Large intestine (tissue), 12 donors: Measurements from ENCODE around the gene DNAAF5. TPM values are rescaled to one million over a fixed set of nuclear protein-coding genes. Genes with fewer than 3 reads are reported as not detected.
A peak's percentile ranks its signal among the peaks of the same experiment; 100 is the strongest.

Experiments used
- DNase-seq, 2 donors: peaks; one replicate each; pipeline versions ENCODE4 v3.0.0 to v3.0.0-alpha.2; 2013
- H3K27ac ChIP-seq: one replicate; pipeline ENCODE4 v1.5.1; 2013; ENCODE audit warnings: low read length
- H3K27me3 ChIP-seq: 2 replicates; pipeline ENCODE4 v1.6.1; 2013; ENCODE audit warnings: low read length; ENCODE audit not compliant: control insufficient read depth, insufficient read depth
- H3K36me3 ChIP-seq: 2 replicates; pipeline ENCODE4 v1.6.1; 2013; ENCODE audit warnings: low read length; ENCODE audit not compliant: control insufficient read depth, insufficient read depth
- H3K4me1 ChIP-seq: one replicate; pipeline ENCODE4 v1.6.1; 2013; ENCODE audit warnings: low read length; ENCODE audit not compliant: control insufficient read depth, insufficient read depth
- H3K4me3 ChIP-seq: one replicate; pipeline ENCODE4 v1.5.1; 2013; ENCODE audit warnings: low read length
- H3K9me3 ChIP-seq: one replicate; pipeline ENCODE4 v1.6.1; 2013; ENCODE audit warnings: mild to moderate bottlenecking, low read depth, low read length, moderate library complexity; ENCODE audit not compliant: control insufficient read depth
- WGBS: methylation state at CpG from one replicate; pipeline ENCODE4 v1.1.5; 2013; ENCODE audit warnings: low lambda C conversion rate; ENCODE audit not compliant: insufficient coverage; 5-methylcytosine and 5-hydroxymethylcytosine counted together
- long read RNA-seq, 11 donors: transcript quantifications; one replicate each; lab custom pipeline, GENCODE V29; 2026
- polyA plus RNA-seq: library from polyadenylated mRNA; unstranded; fragments of 120-200 nt; gene quantifications from one replicate; pipeline ENCODE4 v1.2.1, GENCODE V29; 2013

DNAAF5 gene
- polyA plus RNA-seq = 26.8 TPM
- long read RNA-seq, donor 1, partial matches to known transcripts = 0 of 2 reads
- long read RNA-seq, donor 1, other reads (novel, unspliced or antisense) = 0 of 2 reads
- long read RNA-seq, donor 2, transcript DNAAF5-201 (13 exons, 3,410 nt) = major isoform, 6 of 8 reads
- long read RNA-seq, donor 2, partial matches to known transcripts = 0 of 8 reads
- long read RNA-seq, donor 2, other reads (novel, unspliced or antisense) = 0 of 8 reads
- long read RNA-seq, donor 3, transcript DNAAF5-201 (13 exons, 3,410 nt) = major isoform, 7 of 25 reads
- long read RNA-seq, donor 3, partial matches to known transcripts = 16 of 25 reads
- long read RNA-seq, donor 3, other reads (novel, unspliced or antisense) = 0 of 25 reads
- long read RNA-seq, donor 4, partial matches to known transcripts = 0 of 1 reads
- long read RNA-seq, donor 4, other reads (novel, unspliced or antisense) = 0 of 1 reads
- long read RNA-seq, donor 5, partial matches to known transcripts = 0 of 3 reads
- long read RNA-seq, donor 5, other reads (novel, unspliced or antisense) = 0 of 3 reads
- long read RNA-seq, donor 6, partial matches to known transcripts = 0 of 3 reads
- long read RNA-seq, donor 6, other reads (novel, unspliced or antisense) = 0 of 3 reads
- long read RNA-seq, donor 7, partial matches to known transcripts = 0 of 1 reads
- long read RNA-seq, donor 7, other reads (novel, unspliced or antisense) = 0 of 1 reads
- long read RNA-seq, donor 8, partial matches to known transcripts = 0 of 6 reads
- long read RNA-seq, donor 8, other reads (novel, unspliced or antisense) = 0 of 6 reads
- long read RNA-seq, donor 9, transcript DNAAF5-201 (13 exons, 3,410 nt) = major isoform, 8 of 11 reads
- long read RNA-seq, donor 9, partial matches to known transcripts = 0 of 11 reads
- long read RNA-seq, donor 9, other reads (novel, unspliced or antisense) = 0 of 11 reads
- long read RNA-seq, donor 10, partial matches to known transcripts = 0 of 5 reads
- long read RNA-seq, donor 10, other reads (novel, unspliced or antisense) = 0 of 5 reads
- long read RNA-seq, donor 11, partial matches to known transcripts = 0 of 5 reads
- long read RNA-seq, donor 11, other reads (novel, unspliced or antisense) = 0 of 5 reads

DNA sequence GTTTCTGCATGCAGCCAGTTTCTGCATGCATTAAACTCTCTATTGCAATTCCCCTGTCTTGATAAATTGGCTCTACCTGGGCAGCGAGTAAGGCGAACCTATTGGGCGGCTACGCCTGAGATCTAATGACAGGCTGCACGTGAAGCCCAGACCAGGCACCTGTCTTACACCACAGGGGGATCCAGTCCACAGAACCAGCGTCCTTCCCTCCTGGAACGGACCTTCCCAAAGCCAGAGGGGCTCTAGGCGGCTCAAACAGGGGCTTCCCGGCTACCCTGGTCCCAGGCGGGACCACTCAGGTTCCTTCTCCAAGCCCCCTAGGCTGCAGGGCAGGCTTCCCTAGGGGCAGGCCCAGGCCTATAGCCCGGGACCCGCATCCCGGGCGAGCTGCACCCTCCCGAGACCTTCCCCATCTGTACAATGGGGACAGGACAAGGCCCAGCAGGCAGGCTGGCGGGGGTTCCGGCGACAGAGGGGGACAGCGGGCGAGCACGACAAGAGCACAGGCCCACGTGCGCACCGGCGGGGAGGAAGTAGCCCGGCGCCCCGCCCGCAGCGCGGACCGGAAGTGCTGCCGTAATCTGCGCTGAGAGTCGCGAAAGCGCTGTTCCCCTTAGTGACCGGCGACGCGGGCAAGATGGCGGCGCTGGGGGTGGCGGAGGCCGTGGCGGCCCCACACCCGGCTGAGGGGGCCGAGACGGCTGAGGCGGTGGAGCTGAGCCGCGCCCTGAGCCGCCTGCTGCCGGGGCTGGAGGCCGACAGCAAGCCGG is at the start of gene DNAAF5:
DNAAF5 (plus strand) TSS at position 616 of the 770 bp plus-strand sequence; CDS start at position 638, 22 bp downstream.
- H3K4me3 ChIP-seq = peak within 1 kb of the TSS; percentile 51
- peaks cover 20% of the 10 kb centered on the region for H3K9me3 ChIP-seq

DNA sequence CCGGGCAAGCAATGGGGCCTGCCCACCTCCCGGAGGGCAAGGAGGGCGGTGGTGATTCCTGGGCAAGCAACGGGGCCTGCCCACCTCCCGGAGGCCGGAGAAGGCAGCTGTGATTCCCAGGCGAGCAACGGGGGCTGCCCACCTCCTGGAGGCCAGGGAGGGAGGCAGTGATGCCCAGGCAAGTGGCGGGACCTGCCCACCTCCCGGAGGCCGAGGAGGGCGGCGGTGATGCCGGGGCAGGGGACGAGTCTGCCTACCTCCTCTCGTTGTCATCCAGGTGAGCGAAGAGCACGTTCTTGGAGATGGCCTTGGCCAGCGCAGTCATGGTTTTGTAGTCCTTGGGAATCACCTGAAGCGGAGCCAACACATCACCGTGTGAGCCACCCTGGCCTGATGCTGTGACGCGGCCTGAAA is 49.5 kb upstream of the DNAAF5 start:
- H3K27ac ChIP-seq = no peak overlapping the region
- peaks cover 54% of the 10 kb centered on the region for H3K36me3 ChIP-seq
- no CpG with 5 or more reads among the region's 23 CpGs for WGBS
- no peak overlapping the region for H3K4me3 ChIP-seq
- no peaks in the 10 kb centered on the region for H3K27me3 ChIP-seq
- H3K4me1 ChIP-seq = no peaks in the 10 kb centered on the region
- no peak for DNase-seq
- peaks cover 8% of the 10 kb centered on the region for H3K9me3 ChIP-seq

More for the DNA sequence above, at the start of gene DNAAF5:
- DNase-seq = peak; percentile 80 to 90
- WGBS = no CpG with 5 or more reads among the region's 56 CpGs
- Histone ChIP-seq H3K27me3 (no peaks in the 10 kb centered on the region), H3K4me1 (peaks cover 4% of the 10 kb centered on the region), H3K27ac (no peak within 1 kb of the TSS), H3K36me3 (peaks cover 41% of the 10 kb centered on the region)

DNA sequence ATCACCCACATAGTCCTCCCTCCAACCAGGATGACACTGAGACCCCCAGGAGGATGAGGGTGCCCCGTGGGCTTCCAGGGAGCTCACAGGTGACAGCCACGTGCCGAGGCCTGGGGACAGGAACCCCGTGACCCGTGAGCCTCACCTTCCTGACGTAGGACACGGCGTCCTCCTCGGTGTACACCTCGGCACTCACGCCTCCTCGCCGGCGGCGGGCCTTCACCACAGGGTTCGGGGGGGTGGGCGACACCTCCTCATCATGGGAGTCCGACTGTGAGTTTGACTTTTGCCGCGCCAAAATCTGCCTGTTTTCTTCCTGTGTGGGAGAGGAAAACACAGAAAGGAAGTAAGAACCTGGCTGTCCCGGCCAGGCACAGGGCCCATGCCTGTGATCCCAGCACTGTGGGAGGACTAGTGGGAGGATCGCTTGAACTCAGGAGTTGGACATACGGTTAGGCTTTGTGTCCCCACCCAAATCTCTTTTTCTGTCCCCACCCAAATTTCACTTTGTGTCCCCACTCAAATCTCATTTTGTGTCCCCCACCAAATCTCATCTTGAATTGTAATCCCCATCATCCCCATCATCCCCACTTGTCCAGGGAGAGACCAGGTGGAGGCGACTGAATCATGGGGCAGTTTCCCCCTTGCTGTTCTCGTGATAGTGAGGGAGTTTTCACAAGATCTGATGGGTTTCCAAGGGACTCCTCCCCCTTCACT is 45.9 kb upstream of the DNAAF5 start:
- no peak overlapping the region for H3K27ac ChIP-seq
- no peaks in the 10 kb centered on the region for H3K27me3 ChIP-seq
- H3K4me3 ChIP-seq = no peak overlapping the region
- H3K36me3 ChIP-seq = peaks cover 53% of the 10 kb centered on the region
- H3K4me1 ChIP-seq = no peaks in the 10 kb centered on the region
- no peak for DNase-seq
- peaks cover 16% of the 10 kb centered on the region for H3K9me3 ChIP-seq
- WGBS = no CpG with 5 or more reads among the region's 25 CpGs

DNA sequence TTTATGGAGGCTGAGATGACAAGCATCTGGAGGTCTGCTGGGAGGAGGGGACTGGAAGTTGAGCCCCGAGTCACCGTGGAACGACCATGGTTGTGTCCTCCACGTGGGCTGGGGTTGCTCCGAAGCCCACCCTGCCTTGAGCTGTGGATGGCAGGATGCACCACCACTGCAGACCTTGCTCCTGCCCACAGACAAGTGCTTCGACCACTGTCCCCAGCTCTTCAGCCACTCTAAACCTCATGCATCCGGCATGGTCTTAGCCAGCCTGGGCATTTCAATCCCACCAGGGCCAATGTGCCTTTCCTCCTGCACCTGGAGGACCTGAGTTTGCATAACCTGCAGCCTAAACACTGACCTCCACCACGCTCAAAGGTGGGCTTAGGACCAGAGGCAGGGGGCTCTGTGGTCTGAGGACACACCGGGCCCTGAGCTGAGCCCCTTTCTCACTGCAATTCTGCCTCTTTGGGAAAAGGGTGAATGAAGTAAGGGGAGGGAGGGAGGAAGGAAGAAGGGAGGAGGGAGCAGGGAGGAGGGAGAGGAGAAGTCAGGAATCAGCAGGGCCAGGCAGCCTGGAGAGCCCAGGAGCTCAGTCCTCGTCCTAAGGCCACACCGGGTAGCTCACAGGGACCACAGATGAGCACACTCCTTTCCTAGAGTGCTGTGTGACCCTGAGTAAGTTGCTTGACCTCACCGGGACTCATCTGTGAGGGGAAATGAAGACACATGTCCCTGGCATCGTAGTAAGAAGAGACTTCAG is 44.8 kb upstream of the DNAAF5 start:
- WGBS = no CpG with 5 or more reads among the region's 13 CpGs

DNA sequence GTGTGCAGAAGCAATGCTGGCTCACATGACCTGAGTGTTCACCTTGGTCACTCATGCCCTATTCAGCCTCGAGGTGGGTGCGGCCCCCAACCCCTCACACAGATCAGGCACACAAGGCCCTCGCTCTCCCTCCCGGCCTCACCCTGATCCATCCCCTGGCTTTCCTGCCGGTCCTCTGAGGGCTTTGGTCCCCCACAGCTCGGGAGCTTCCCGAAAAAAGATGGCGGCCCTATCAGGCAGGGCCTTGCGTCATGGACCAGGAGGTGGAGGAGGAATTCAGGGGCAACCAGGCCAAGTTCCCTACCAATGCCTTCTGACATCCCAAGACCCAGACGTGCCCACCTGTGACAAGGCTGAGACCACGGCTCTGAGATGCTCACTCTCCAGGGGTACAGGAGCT is 43.7 kb upstream of the DNAAF5 start:
- no CpG with 5 or more reads among the region's 11 CpGs for WGBS
- Histone ChIP-seq H3K9me3 (peaks cover 26% of the 10 kb centered on the region), H3K27me3 (no peaks in the 10 kb centered on the region), H3K4me3 (no peak overlapping the region), H3K27ac (no peak overlapping the region), H3K4me1 (no peaks in the 10 kb centered on the region), H3K36me3 (peaks cover 36% of the 10 kb centered on the region)
- DNase-seq = no peak

More for the DNA sequence above, 44.8 kb upstream of the DNAAF5 start:
- H3K4me1 ChIP-seq = no peaks in the 10 kb centered on the region
- peaks cover 43% of the 10 kb centered on the region for H3K36me3 ChIP-seq
- peaks cover 24% of the 10 kb centered on the region for H3K9me3 ChIP-seq
- DNase-seq = no peak
- no peak overlapping the region for H3K4me3 ChIP-seq
- no peaks in the 10 kb centered on the region for H3K27me3 ChIP-seq
- H3K27ac ChIP-seq = no peak overlapping the region

DNA sequence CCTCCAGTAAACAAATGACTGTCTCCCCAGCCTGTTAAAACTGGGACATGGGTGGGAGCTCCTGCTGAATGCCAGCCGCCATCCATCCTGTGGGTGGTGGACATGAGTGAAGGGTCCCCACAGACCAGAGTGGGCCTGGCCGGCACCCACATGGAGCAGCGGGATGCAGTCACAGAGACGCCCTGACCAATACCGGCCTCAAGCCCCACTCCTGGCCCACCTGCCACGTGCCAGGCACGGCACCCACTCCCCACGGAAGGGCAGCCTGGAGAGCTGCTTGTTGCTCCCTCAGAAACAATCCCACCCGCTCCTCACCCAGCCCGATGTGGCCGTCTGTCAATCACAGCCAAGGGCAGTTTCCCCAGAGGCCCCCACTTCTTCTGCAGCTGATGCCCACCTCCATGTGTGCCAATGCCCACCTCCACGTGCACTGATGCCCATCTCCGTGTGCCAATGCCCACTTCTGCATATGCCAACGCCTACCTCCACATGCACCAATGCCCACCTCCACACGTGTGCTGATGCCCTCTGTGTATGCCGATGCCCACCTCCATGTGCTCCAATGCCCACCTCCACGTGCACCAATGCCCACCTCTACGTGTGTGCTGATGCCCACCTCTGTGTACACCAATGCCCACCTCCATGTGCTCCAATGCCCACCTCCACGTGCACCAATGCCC is 42.8 kb upstream of the DNAAF5 start:
- no CpG with 5 or more reads among the region's 19 CpGs for WGBS
- no peak overlapping the region for H3K27ac ChIP-seq
- no peak for DNase-seq
- no peaks in the 10 kb centered on the region for H3K27me3 ChIP-seq
- no peaks in the 10 kb centered on the region for H3K4me1 ChIP-seq
- peaks cover 34% of the 10 kb centered on the region for H3K9me3 ChIP-seq
- H3K36me3 ChIP-seq = peaks cover 32% of the 10 kb centered on the region
- H3K4me3 ChIP-seq = no peak overlapping the region

DNA sequence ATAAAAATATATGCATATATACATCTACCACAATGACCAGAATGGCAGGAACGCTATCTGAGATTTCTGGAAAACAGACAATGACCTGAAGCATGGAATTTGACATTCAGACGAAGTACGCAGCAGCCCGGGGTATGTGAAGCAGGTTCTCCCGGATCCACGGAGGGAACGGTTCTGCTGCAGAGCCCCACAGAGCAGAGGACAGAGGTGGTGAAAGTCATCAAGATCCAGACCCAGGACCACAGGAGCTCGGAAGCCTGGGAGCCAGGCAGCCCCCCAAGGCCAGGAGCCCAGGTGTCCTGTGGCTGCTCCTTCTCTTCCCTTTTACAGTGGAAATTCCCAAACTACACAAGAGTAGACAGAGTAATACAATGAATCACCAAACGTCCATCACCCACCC is 42.1 kb upstream of the DNAAF5 start:
- Histone ChIP-seq H3K4me1 (no peaks in the 10 kb centered on the region), H3K36me3 (peaks cover 26% of the 10 kb centered on the region), H3K27ac (no peak overlapping the region), H3K4me3 (no peak overlapping the region), H3K27me3 (no peaks in the 10 kb centered on the region), H3K9me3 (peaks cover 35% of the 10 kb centered on the region)
- DNase-seq = no peak
- no CpG with 5 or more reads among the region's 9 CpGs for WGBS

DNA sequence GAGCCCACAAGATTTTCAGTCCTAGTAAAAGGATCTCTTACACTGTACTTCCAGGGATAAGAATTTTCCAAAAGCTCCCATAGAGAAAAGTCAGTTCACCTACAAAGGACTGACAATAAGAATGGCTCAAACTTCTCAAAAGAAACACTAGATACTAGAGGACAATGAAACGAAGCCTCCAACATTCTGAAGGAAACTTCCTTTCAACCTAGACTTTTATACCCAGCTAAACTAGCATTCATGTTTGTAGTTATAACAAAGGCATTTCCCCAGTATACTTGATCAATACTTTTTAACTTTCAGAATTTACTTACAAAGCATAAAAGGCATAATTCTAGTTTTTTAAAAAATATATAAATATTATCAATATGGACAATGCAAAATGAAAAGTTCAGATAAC is 41.0 kb upstream of the DNAAF5 start:
- Histone ChIP-seq H3K27me3 (no peaks in the 10 kb centered on the region), H3K27ac (no peak overlapping the region), H3K9me3 (peaks cover 32% of the 10 kb centered on the region), H3K36me3 (peaks cover 18% of the 10 kb centered on the region), H3K4me3 (no peak overlapping the region), H3K4me1 (no peaks in the 10 kb centered on the region)
- no CpG with 5 or more reads among the region's 1 CpG for WGBS
- no peak for DNase-seq
